IPS-18a (cell line): ENCODE results near the gene ICE2.
"Not testable (repeated sequence)": the region's sequence is repeated elsewhere in the genome, so short reads cannot be mapped to it uniquely, and the experiment has no call there.

ENCODE experiments used
- H3K27ac ChIP-seq: one replicate; pipeline ENCODE4 v1.5.1; 2013; ENCODE audit warnings: low read length
- H3K27me3 ChIP-seq: one replicate; pipeline ENCODE4 v1.6.1; 2013; ENCODE audit warnings: mild to moderate bottlenecking, low read length; ENCODE audit not compliant: control insufficient read depth, insufficient read depth
- H3K36me3 ChIP-seq: one replicate; pipeline ENCODE4 v1.6.1; 2013; ENCODE audit warnings: low read depth, low read length; ENCODE audit not compliant: control insufficient read depth
- H3K4me1 ChIP-seq: one replicate; pipeline ENCODE4 v1.6.1; 2013; ENCODE audit warnings: low read depth, low read length; ENCODE audit not compliant: control insufficient read depth
- H3K4me3 ChIP-seq: one replicate; pipeline ENCODE4 v1.5.1; 2013; ENCODE audit warnings: low read length
- H3K9ac ChIP-seq: one replicate; pipeline ENCODE4 v1.6.1; 2013; ENCODE audit warnings: mild to moderate bottlenecking, low read length, moderate library complexity
- H3K9me3 ChIP-seq: one replicate; pipeline ENCODE4 v1.6.1; 2013; ENCODE audit warnings: low read depth, low read length; ENCODE audit not compliant: control insufficient read depth

ICE2 gene

DNA sequence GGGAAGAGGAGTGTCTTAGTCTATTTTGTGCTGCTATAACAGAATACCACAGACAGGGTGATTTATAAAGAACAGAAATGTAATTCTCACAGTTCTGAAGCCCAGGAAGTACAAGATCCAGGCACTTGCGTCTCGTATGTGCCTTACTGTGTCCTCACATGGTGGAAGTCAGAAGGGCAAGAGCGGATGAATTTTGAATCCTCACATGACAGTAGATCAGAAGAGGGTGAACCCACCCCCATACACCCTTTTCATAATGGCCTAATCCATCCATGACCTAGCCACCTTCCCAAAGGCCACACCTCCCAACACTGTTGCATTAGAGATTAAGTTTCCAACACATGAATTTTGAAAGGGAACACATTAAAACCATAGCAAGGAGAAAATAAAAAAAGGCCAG lies 62.5 kb downstream of the ICE2 start:
- no peaks in the 10 kb centered on the region for H3K36me3 ChIP-seq
- H3K4me3 ChIP-seq, result no peak overlapping the region
- H3K9me3 ChIP-seq, result no peaks in the 10 kb centered on the region
- H3K9ac ChIP-seq, result no peak overlapping the region
- H3K27ac ChIP-seq, result no peak overlapping the region
- no peaks in the 10 kb centered on the region for H3K27me3 ChIP-seq
- H3K4me1 ChIP-seq, result no peaks in the 10 kb centered on the region

DNA sequence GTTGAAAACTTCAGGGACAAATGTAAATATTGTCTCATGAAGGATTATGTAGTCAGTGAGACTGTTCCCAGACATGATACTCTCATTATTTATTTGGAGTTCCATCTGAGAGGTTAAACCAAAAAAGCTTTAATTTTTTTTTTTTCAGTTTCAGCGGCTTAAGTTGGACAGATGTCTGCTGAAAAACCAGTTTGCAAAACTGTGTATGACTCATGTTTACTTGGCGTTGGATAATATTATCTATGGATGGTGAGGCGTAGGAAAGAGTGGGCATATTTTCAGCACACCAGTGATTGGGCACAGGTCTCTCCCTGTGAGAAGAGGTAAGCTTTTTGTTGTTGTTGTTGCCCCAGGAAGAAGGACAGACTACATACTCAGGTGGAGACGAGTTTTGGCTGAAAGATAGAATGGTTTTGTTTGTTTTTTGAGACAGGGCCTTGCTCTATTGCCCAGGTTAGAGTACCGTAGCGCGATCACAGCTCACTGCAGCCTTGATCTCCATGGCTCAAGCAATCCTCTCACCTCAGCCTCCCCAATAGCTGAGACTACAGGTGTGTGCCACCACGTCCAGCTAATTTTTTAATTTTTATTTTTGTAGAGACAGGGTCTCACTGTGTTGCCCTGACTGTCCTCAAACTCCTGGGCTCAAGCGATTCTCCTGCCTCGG lies 64.8 kb downstream of the ICE2 start:
- Histone ChIP-seq H3K36me3 (no peaks in the 10 kb centered on the region), H3K27me3 (no peaks in the 10 kb centered on the region), H3K27ac (no peak overlapping the region), H3K4me3 (no peak overlapping the region), H3K9ac (no peak overlapping the region), H3K4me1 (no peaks in the 10 kb centered on the region), H3K9me3 (no peaks in the 10 kb centered on the region)

DNA sequence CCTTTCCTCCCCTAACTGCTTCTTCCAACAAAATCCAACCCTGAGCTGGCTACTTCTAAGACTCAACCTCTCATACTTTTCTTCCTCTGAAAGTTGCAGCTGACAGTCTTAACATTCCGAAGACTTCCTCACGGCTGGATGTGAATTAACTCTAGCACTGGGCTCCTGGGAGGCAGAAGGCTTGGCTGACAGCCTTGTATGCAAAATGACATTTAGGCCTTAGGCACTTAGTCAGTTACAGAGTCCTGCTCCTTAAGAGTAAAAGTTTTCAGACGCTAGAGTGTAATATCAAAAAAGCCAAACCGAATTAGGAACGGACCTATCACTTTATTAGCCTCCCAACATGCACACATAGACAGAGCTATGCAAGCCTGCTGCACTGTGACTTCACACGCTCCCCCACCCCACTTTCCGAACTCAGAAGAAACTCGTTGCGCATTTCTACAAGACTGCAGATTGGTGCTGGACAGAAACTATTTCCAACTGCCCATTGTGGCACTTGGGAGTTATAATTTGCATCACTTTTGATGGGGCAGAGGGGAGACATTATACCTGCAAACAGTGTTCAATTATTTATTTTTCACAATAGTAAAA lies 65.6 kb downstream of the ICE2 start:
- H3K27me3 ChIP-seq, result no peaks in the 10 kb centered on the region
- H3K4me3 ChIP-seq, result no peak overlapping the region
- no peaks in the 10 kb centered on the region for H3K36me3 ChIP-seq
- no peak overlapping the region for H3K9ac ChIP-seq
- H3K4me1 ChIP-seq, result no peaks in the 10 kb centered on the region
- H3K27ac ChIP-seq, result no peak overlapping the region
- H3K9me3 ChIP-seq, result no peaks in the 10 kb centered on the region

DNA sequence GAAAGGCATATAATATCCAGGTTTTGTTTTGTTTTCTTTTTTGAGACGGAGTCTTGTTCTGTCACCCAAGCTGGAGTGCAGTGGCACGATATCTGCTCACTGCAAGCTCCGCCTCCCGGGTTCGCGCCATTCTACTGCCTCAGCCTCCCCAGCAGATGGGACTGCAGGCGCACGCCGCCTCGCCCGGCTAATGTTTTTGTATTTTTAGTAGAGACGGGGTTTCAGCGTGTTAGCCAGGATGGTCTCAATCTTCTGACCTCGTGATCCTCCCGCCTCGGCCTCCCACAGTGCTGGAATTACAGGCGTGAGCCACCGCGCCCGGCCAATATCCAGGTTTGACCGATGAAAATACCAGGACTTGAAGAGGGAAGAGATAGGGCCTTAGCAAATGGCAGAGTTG lies 66.1 kb downstream of the ICE2 start:
- H3K9me3 ChIP-seq, H3K27me3 ChIP-seq, H3K4me1 ChIP-seq, H3K27ac ChIP-seq, H3K4me3 ChIP-seq, H3K36me3 ChIP-seq, H3K9ac ChIP-seq: not testable (repeated sequence)

- H3K9ac ChIP-seq, result no peak overlapping the region
- no peak overlapping the region for H3K27ac ChIP-seq
- H3K9me3 ChIP-seq, result no peaks in the 10 kb centered on the region
- no peak overlapping the region for H3K4me3 ChIP-seq
- H3K4me1 ChIP-seq, result no peaks in the 10 kb centered on the region
- H3K27me3 ChIP-seq, result no peaks in the 10 kb centered on the region
- H3K36me3 ChIP-seq, result no peaks in the 10 kb centered on the region
These were observed 67.0 kb downstream of the ICE2 start for GRCh38 chr15:60411774-60412425.

- not testable (repeated sequence) for H3K4me1 ChIP-seq
These were observed 68.6 kb downstream of the ICE2 start for GRCh38 chr15:60410350-60410749.

GRCh38 chr15:60408463-60408981 lies 70.4 kb downstream of the ICE2 start:
- no peaks in the 10 kb centered on the region for H3K4me1 ChIP-seq
- H3K27me3 ChIP-seq, result no peaks in the 10 kb centered on the region
- H3K9ac ChIP-seq, result no peak overlapping the region
- no peak overlapping the region for H3K27ac ChIP-seq
- H3K9me3 ChIP-seq, result no peaks in the 10 kb centered on the region
- no peak overlapping the region for H3K4me3 ChIP-seq
- H3K36me3 ChIP-seq, result no peaks in the 10 kb centered on the region

More at GRCh38 chr15:60410350-60410749, 68.6 kb downstream of the ICE2 start:
- H3K9me3 ChIP-seq, H3K4me3 ChIP-seq, H3K9ac ChIP-seq, H3K36me3 ChIP-seq, H3K27ac ChIP-seq, H3K27me3 ChIP-seq: not testable (repeated sequence)

GRCh38 chr15:60407415-60407805 lies 71.5 kb downstream of the ICE2 start:
- no peak overlapping the region for H3K27ac ChIP-seq
- H3K36me3 ChIP-seq, result no peaks in the 10 kb centered on the region
- no peaks in the 10 kb centered on the region for H3K27me3 ChIP-seq
- H3K4me1 ChIP-seq, result no peaks in the 10 kb centered on the region
- no peak overlapping the region for H3K4me3 ChIP-seq
- no peaks in the 10 kb centered on the region for H3K9me3 ChIP-seq
- H3K9ac ChIP-seq, result no peak overlapping the region

DNA sequence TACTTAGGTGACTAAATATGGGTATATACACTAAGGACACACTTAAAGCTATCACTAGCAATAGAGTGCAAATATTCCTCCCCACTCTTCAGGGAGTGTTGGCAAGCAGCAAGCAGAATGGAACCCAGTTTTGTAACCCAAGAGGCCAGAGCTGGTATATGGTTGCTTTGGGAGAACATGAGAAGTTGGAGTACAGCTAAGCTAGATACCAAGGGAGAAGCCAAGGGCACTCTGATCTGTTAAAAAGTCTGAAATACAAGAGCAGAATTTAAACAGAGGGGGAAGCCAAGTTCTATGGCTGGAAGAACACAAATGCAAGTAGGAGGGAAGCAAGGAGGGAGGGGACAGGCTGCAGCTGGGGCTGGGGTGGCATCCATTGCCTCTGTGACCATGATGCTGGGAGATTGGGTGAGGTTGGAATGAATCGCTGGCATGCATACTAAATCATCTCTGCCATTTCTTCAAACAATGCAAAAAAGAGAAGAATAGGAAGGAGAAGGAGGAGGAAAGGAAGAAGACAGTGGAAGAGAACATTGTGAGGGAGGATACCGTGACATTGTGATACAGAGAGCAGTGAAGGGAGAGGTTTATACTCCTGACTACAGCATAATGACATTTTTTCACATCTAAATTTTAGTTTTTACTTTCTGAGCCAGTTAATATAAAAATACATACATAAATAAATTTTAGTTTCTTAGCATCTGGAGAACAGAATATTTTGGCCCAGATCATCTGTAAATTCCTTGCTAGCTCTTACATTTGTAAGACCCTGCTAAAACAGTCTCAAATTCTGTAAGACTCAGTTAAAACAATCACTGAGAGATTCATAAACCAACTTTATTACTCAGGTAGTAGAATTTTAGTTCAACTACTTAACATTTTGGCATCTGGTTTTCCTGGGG lies 72.2 kb downstream of the ICE2 start:
- Histone ChIP-seq H3K4me1 (no peaks in the 10 kb centered on the region), H3K9me3 (no peaks in the 10 kb centered on the region), H3K4me3 (no peak overlapping the region), H3K27me3 (no peaks in the 10 kb centered on the region), H3K36me3 (no peaks in the 10 kb centered on the region), H3K27ac (no peak overlapping the region), H3K9ac (no peak overlapping the region)

GRCh38 chr15:60405399-60405798 lies 73.5 kb downstream of the ICE2 start:
- Histone ChIP-seq H3K4me3 (no peak overlapping the region), H3K9ac (no peak overlapping the region), H3K9me3 (no peaks in the 10 kb centered on the region), H3K36me3 (no peaks in the 10 kb centered on the region), H3K27me3 (no peaks in the 10 kb centered on the region), H3K4me1 (no peaks in the 10 kb centered on the region), H3K27ac (no peak overlapping the region)

DNA sequence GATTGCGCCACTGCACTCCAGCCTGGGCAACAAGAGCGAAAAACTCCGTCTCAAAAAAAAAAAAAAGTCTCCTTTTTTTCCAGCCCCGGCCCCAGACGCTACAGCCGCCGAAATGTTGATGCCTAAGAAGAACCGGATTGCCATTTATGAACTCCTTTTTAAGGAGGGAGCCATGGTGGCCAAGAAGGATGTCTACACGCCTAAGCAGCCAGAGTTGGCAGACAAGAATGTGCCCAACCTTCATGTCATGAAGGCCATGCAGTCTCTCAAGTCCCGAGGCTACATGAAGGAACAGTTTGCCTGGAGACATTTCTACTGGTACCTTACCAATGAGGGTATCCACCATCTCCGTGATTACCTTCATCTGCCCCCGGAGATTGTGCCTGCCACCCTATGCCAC lies 74.6 kb downstream of the ICE2 start:
- not testable (repeated sequence) for H3K4me1 ChIP-seq, H3K27ac ChIP-seq, H3K36me3 ChIP-seq, H3K9ac ChIP-seq, H3K9me3 ChIP-seq, H3K27me3 ChIP-seq, H3K4me3 ChIP-seq
